Breast epithelium (tissue), 4 donors: Measurements from ENCODE around the gene C1orf53. TPM values are rescaled to one million over a fixed set of nuclear protein-coding genes. Genes with fewer than 3 reads are reported as not detected.

Source experiments
- DNase-seq, 2 donors: peaks; one replicate each; pipeline ENCODE4 v3.0.0-alpha.2; 2019; ENCODE audit warnings: low spot score in 2 of 2
- H3K27ac ChIP-seq, 2 donors: fragments of 200-600 bp; sonication (generic) in 1 of 2; one replicate each; pipeline ENCODE4 v1.5.1; 2016 to 2019; ENCODE audit warnings: mild to moderate bottlenecking in 1 of 2
- H3K27me3 ChIP-seq, 2 donors: fragments of 200-600 bp; sonication (generic) in 1 of 2; one replicate each; pipeline versions ENCODE4 v1.5.1 to v1.6.0; 2017 to 2019; ENCODE audit warnings: control low read depth in 1 of 2, mild to moderate bottlenecking in 1 of 2
- H3K36me3 ChIP-seq: fragments of 200-600 bp; one replicate; pipeline ENCODE4 v1.5.1; 2019
- H3K4me1 ChIP-seq, 2 donors: fragments of 200-600 bp; sonication (generic); one replicate each; pipeline ENCODE4 v1.5.1; 2016 to 2019; ENCODE audit warnings: control low read depth in 1 of 2
- H3K4me3 ChIP-seq, 3 donors: fragments of 200-600 bp; sonication (generic); 1 replicate in 2 of 3; 2 replicates in 1 of 3; pipeline ENCODE4 v1.5.1; 2016 to 2019; ENCODE audit warnings: mild to moderate bottlenecking in 3 of 3, moderate library complexity in 2 of 3
- H3K9me3 ChIP-seq, 2 donors: fragments of 200-600 bp; sonication (generic) in 1 of 2; one replicate each; pipeline ENCODE4 v1.5.1; 2016 to 2019; ENCODE audit warnings: control low read depth in 1 of 2
- CTCF ChIP-seq, 3 donors: fragments of 450-650 bp; IDR thresholded peaks; one replicate each; pipeline ENCODE4 v1.5.1; 2016 to 2017; ENCODE audit warnings: antibody characterized with exemption in 3 of 3, mild to moderate bottlenecking in 3 of 3, moderate library complexity in 3 of 3
- POLR2A ChIP-seq: fragments of 450-650 bp; IDR thresholded peaks from one replicate; pipeline ENCODE4 v1.6.1; 2016; ENCODE audit warnings: antibody characterized with exemption, mild to moderate bottlenecking, moderate library complexity
- POLR2AphosphoS5 ChIP-seq, 3 donors: sonication (generic); formaldehyde crosslinking; IDR thresholded peaks; one replicate each; pipeline ENCODE4 v1.6.1; 2017; ENCODE audit warnings: antibody characterized with exemption in 3 of 3
- intact Hi-C: fragments of 100-400 bp; cut with DNase I; formaldehyde crosslinking; loops from one replicate; pipeline ENCODE4 v1.15.1; 2023; ENCODE audit warnings: low total_unique reads
- total RNA-seq, 3 donors: library from RNA; depleted of rRNA; stranded (reverse); fragments of >200 nt; gene quantifications; one replicate each; pipeline ENCODE4 v1.1.0, GENCODE V29; 2016

Gene C1orf53
- total RNA-seq, 3 donors from 2014 or later: 2.0 to 2.6 (median 2.6) TPM

DNA sequence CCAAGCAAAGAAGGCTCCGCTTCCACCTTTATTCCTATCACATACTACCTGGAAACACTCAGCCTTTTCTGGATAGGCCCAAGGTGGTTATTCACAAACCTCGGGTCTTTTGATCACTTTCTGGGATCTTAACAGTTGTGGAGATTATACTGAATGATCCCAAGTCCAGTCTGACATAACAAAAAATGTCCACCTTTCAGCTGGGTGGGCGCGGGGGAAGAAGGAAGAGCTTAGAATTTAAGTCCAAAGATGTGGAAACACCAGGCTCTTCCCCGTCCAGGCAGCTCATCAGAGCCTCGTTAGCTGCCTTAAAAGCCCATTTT is 338 bp upstream of the C1orf53 start:
- intact Hi-C loops: no loop called here
- H3K9me3 ChIP-seq: no peaks in the 10 kb centered on the region
- H3K4me1 ChIP-seq: peaks cover 0 to 3% of the 10 kb centered on the region in 2 donors
- H3K36me3 ChIP-seq: no peaks in the 10 kb centered on the region
- H3K27me3 ChIP-seq: no peaks in the 10 kb centered on the region
- peak overlapping the region; percentile 87 to 91 for H3K27ac ChIP-seq
- TF ChIP-seq POLR2AphosphoS5 (IDR thresholded peaks at IDR 0.05) (no peak), CTCF (IDR thresholded peaks at IDR 0.05) (no peak), POLR2A (no peak)
- DNase-seq: no peak
- peak overlapping the region; percentile 67 to 74 (median 72) for H3K4me3 ChIP-seq

- no peaks in the 10 kb centered on the region for H3K36me3 ChIP-seq
- TF ChIP-seq POLR2AphosphoS5 (IDR thresholded peaks at IDR 0.05) (no peak), CTCF (IDR thresholded peaks at IDR 0.05) (no peak)
- intact Hi-C loops: no loop called here
- DNase-seq: no peak
- peaks cover 0 to 9% of the 10 kb centered on the region in 2 donors for H3K27me3 ChIP-seq
- no peaks in the 10 kb centered on the region for H3K9me3 ChIP-seq
- peak overlapping the region; percentile 67 to 74 (median 72) for H3K4me3 ChIP-seq
- H3K4me1 ChIP-seq: peaks cover 0 to 3% of the 10 kb centered on the region in 2 donors
- peak overlapping the region; percentile 87 to 91 for H3K27ac ChIP-seq
Measured at GRCh38 chr1:197903196-197903514, 725 bp downstream of the C1orf53 start.

DNA sequence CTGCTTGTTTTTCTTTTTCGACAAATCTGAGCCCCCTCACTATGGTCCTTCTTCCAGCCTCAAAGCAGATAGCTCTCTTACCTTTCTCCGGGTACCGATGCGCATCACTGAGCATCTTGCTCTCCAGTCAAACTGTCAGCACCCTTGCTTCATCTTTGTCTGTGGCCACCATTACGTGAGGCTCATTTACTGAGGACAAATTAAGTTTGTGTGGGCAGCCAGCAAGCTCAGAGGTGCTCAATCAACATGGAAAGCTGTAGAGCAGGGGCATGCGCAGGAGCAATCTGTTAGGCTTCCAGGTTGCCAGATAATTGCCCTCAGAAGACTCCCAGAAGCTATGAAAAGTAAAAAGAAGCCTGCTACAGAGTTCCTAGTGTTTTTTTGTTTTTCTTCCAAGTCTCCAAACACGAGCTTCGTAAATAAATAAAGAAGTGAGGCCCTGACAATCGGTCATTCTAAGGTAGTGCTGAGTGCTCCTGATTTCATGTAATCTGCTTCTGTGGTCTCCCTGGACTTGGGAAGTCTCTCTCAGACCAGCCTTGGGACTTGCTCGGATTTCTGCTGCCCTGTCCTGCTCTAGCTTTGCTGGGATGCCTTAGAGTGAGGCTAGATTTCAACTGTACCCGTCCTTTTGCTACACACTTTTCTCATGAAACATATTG is 1.8 kb downstream of the C1orf53 start:
- H3K36me3 ChIP-seq: no peaks in the 10 kb centered on the region
- no peak for TF ChIP-seq CTCF (IDR thresholded peaks at IDR 0.05)
- no peak for TF ChIP-seq POLR2AphosphoS5 (IDR thresholded peaks at IDR 0.05)
- TF ChIP-seq POLR2A: no peak
- peaks cover 0 to 20% of the 10 kb centered on the region in 2 donors for H3K27me3 ChIP-seq
- no peak for DNase-seq
- H3K4me3 ChIP-seq: no peak overlapping the region
- H3K27ac ChIP-seq: no peak overlapping the region
- H3K9me3 ChIP-seq: no peaks in the 10 kb centered on the region
- intact Hi-C loops: no loop called here
- peaks cover 0 to 3% of the 10 kb centered on the region in 2 donors for H3K4me1 ChIP-seq

GRCh38 chr1:197905699-197906351 is 3.4 kb downstream of the C1orf53 start:
- no peak for DNase-seq
- Histone ChIP-seq H3K4me3 (no peak overlapping the region), H3K27ac (no peak overlapping the region), H3K36me3 (no peaks in the 10 kb centered on the region), H3K4me1 (peaks cover 0 to 6% of the 10 kb centered on the region in 2 donors), H3K9me3 (no peaks in the 10 kb centered on the region), H3K27me3 (peaks cover 3 to 36% of the 10 kb centered on the region in 2 donors)
- intact Hi-C loops: no loop called here
- TF ChIP-seq CTCF (IDR thresholded peaks at IDR 0.05) (no peak), POLR2A (no peak), POLR2AphosphoS5 (IDR thresholded peaks at IDR 0.05) (no peak)

- intact Hi-C loops: no loop called here
- peaks cover 12 to 58% of the 10 kb centered on the region in 2 donors for H3K27me3 ChIP-seq
- TF ChIP-seq POLR2AphosphoS5 (IDR thresholded peaks at IDR 0.05) (no peak), CTCF (IDR thresholded peaks at IDR 0.05) (no peak), POLR2A (no peak)
Measured at GRCh38 chr1:197907846-197908616, 5.6 kb downstream of the C1orf53 start.

More at GRCh38 chr1:197907846-197908616, 5.6 kb downstream of the C1orf53 start:
- Histone ChIP-seq H3K9me3 (no peaks in the 10 kb centered on the region), H3K4me1 (peaks cover 0 to 26% of the 10 kb centered on the region in 2 donors), H3K4me3 (no peak overlapping the region), H3K36me3 (no peaks in the 10 kb centered on the region), H3K27ac (no peak overlapping the region)
- no peak for DNase-seq
